Astrocyte of the cerebellum (primary cell): ENCODE measurements around the gene PREP.

Experiments
- DNase-seq: peaks from one replicate; pipeline ENCODE4 v3.0.0-alpha.2; 2011; ENCODE audit warnings: low read depth
- H3K4me3 ChIP-seq: 2 replicates; pipeline ENCODE4 v1.5.1; 2011; ENCODE audit warnings: mild to moderate bottlenecking, low read depth, low read length, moderate library complexity
- in situ Hi-C: cut with HindIII; loops from 2 replicates; pipeline ENCODE4 v1.10.0; 2017; ENCODE audit warnings: low sequenced_read_pairs
- TF ChIP-seq, protein P1 (sequence below): IDR thresholded peaks from 2 replicates; pipeline ENCODE4 v1.5.1; 2012; ENCODE audit warnings: low read length, low read depth, moderate library complexity, mild to moderate bottlenecking; ENCODE audit errors: missing control alignments

PREP gene

DNA sequence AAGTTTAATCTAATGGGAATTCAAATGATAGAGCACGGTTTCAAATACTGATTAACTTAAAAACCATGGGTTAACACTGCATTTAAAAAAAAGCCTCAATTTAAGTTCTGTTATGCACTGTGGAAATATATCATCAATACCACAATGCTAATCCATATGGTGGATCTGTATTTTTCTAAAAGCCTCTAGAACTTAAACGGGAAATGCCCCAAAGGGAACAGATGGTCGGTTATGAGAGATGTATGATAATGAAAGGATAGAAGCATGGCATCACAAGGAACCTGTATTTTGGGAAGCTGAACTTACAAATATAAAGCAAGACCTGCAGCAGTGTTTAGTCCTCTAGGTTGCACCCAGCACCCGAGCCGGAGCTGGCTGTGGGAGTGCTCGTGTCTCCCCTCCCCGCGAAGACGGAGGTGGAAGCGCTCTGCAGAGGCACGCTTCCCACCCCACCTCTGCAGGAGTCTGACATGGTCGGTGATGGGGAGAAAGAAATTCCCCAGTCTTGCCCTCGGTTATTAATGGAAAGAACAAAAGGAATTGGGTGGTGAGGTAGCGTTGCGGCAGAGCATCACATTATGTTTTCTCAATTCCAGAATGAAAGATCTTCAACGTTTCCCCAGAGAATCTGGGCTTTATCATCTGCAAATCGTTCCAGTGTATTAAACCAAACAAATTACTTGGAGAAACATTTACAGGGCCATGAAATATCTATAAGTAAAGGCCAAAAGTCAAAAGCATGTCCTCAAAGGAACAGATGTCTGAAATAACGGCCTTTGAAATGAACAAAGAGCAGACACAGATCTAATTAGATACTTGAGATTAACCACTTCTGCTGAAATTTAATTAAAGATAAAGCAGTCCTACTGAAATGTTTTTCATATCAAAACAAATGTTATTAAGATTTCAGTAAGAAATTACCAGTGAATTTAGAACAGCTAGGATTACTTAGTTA, 120.0 kb downstream of the PREP start:
- in situ Hi-C loops: no loop called here
- TF ChIP-seq, protein P1, sequence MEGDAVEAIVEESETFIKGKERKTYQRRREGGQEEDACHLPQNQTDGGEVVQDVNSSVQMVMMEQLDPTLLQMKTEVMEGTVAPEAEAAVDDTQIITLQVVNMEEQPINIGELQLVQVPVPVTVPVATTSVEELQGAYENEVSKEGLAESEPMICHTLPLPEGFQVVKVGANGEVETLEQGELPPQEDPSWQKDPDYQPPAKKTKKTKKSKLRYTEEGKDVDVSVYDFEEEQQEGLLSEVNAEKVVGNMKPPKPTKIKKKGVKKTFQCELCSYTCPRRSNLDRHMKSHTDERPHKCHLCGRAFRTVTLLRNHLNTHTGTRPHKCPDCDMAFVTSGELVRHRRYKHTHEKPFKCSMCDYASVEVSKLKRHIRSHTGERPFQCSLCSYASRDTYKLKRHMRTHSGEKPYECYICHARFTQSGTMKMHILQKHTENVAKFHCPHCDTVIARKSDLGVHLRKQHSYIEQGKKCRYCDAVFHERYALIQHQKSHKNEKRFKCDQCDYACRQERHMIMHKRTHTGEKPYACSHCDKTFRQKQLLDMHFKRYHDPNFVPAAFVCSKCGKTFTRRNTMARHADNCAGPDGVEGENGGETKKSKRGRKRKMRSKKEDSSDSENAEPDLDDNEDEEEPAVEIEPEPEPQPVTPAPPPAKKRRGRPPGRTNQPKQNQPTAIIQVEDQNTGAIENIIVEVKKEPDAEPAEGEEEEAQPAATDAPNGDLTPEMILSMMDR: no peak
- no peak for DNase-seq
- no peak overlapping the region for H3K4me3 ChIP-seq

DNA sequence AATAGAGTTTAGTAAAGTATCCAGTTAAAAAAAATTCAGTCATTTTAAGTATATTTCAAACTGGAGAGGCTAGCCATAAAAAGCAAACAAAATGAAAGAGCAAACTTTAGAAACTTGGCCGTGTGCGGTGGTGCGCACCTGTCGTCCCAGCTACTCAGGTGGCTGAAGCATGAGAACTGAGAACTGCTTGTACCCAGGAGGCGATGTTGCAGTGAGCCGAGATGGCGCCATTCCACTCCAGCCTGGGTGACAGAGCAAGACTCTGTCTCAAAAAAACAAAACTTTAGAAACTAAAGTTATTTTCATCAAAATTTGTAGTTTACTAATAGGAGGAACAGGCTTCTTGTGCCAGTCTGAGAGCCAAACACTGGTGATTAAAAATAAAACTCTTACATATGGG, 122.8 kb downstream of the PREP start:
- in situ Hi-C loops: no loop called here
- TF ChIP-seq, protein P1: no peak
- DNase-seq: no peak
- no peak overlapping the region for H3K4me3 ChIP-seq

DNA sequence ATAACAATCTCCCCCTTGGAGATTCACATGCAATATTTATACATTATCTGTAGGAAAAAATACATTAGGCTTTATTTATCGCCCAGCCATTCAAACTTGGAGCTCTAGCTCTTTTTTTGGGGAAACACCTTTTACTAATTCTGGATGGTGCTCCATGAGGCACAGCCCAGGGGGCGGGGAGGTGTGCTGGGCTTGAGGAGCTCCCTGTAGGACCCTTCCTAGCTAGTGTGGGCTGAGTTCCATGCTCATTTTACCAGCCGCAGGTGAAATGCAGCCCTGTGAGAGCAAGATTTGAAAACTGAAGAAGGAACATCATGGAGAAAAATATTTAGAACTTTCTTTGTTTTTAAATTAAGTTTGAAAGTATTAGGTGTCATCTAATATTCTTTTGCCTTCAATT, 123.4 kb downstream of the PREP start:
- in situ Hi-C loops: no loop called here
- H3K4me3 ChIP-seq: no peak overlapping the region
- TF ChIP-seq, protein P1: no peak
- DNase-seq: no peak

DNA sequence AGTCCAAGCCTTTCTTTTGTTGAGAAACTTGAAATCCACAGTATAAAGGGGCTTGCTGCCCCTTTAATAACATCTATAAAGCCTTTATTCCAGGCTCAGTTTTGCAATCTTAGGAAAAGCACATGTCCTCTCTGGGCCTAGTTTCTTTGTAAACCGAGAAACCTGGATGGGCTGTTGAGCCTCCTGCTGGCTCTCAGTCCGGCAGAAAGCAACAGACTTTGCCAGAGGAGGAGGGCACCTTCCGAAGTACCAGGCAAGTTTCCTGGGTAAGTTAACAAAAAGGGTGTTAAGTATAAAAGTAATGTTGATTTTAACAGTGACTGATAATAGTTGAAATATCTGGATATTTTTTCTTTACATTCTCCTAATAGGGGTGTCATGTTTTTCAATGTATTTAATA, 124.1 kb downstream of the PREP start:
- no peak overlapping the region for H3K4me3 ChIP-seq
- DNase-seq: no peak
- TF ChIP-seq, protein P1: no peak
- in situ Hi-C loops: no loop called here

DNA sequence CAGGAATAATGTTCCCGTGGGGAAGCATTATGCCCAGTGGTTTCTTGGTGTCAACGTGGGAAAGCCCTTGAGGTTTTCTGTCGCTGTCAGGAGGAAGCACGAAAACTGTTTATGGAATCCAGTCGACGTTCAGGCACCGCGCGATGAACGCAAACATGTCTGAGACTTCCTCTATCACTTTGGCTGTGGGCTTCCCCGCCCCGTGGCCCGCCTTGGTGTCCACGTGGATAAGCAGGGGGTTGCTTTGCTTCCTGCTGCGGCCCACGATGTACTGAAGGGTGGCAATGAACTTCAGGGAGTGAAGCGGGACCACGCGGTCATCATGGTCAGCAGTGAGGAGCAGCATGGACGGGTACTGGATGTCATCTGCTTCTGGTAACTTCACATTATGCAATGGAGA, 124.8 kb downstream of the PREP start:
- no peak for DNase-seq
- H3K4me3 ChIP-seq: no peak overlapping the region
- in situ Hi-C loops: no loop called here
- TF ChIP-seq, protein P1: no peak

DNA sequence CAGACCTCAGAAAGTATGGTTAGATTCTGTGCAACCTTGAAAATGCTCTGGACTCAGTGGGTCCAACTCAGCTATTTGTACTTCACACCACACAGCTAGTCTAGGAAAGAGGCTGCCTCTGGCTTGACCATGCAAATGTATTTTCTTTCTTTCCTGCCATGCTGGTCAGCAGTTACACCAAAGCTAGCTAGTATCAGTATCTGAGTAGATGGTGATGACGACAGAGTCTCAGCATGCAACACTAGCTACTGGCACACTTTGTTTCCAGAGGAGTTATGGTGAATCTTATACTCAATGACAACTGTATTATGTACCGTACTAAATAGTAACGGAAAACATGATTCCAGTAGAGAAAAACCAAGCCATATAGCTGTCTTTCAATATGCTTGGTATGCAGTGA, 126.5 kb downstream of the PREP start:
- TF ChIP-seq, protein P1: no peak
- DNase-seq: no peak
- in situ Hi-C loops: no loop called here
- no peak overlapping the region for H3K4me3 ChIP-seq
